Astrocyte of the cerebellum (primary cell): ENCODE results near the gene CCDC112.
"Not testable (repeated sequence)": the region's sequence is repeated elsewhere in the genome, so short reads cannot be mapped to it uniquely, and the experiment has no call there.

Experiments
- DNase-seq: peaks from one replicate; pipeline ENCODE4 v3.0.0-alpha.2; 2011; ENCODE audit warnings: low read depth
- H3K4me3 ChIP-seq: 2 replicates; pipeline ENCODE4 v1.5.1; 2011; ENCODE audit warnings: mild to moderate bottlenecking, low read depth, low read length, moderate library complexity
- in situ Hi-C: cut with HindIII; loops from 2 replicates; pipeline ENCODE4 v1.10.0; 2017; ENCODE audit warnings: low sequenced_read_pairs
- TF ChIP-seq, protein P1 (sequence below): IDR thresholded peaks from 2 replicates; pipeline ENCODE4 v1.5.1; 2012; ENCODE audit warnings: low read length, low read depth, moderate library complexity, mild to moderate bottlenecking; ENCODE audit errors: missing control alignments

The CCDC112 gene

DNA sequence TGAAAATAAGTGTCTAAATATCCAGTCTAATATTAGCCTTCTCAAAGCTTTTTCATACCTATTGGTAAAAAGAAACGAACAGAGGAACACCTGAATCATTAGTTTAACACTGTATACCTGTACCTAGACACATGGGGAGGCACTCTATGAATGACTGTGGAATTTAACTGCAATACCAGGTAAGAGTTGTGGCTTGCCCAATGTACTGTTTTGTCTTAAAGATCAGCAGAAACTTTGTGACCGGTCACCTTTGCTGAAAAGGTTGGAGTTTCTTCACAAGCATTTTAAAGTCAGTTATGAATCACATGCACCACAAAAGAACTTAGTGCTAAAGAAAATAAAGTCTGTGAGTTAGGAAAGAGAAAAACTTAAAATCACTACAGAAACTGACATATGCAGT lies 36.2 kb downstream of the CCDC112 start:
- in situ Hi-C loops = no loop called here
- H3K4me3 ChIP-seq = no peak overlapping the region
- DNase-seq = no peak
- TF ChIP-seq, protein P1, sequence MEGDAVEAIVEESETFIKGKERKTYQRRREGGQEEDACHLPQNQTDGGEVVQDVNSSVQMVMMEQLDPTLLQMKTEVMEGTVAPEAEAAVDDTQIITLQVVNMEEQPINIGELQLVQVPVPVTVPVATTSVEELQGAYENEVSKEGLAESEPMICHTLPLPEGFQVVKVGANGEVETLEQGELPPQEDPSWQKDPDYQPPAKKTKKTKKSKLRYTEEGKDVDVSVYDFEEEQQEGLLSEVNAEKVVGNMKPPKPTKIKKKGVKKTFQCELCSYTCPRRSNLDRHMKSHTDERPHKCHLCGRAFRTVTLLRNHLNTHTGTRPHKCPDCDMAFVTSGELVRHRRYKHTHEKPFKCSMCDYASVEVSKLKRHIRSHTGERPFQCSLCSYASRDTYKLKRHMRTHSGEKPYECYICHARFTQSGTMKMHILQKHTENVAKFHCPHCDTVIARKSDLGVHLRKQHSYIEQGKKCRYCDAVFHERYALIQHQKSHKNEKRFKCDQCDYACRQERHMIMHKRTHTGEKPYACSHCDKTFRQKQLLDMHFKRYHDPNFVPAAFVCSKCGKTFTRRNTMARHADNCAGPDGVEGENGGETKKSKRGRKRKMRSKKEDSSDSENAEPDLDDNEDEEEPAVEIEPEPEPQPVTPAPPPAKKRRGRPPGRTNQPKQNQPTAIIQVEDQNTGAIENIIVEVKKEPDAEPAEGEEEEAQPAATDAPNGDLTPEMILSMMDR = no peak

DNA sequence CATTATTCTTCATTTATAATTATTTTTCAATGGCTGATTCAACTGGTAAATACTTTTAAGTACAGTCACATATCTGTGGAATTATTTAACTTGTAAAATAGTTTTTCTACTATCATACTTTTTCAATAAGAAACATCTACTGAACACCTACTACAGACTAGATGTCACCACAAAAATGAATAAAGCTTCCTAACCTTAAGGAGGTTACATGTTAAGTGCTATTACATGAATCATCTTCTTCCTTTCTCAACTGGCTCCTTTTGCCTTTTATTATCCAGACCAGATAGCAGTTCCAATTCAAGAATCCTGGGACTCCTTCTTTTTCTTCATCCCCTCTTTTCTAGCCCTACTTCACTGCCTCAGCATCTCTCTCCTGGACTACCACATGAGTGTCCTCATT lies 38.5 kb downstream of the CCDC112 start:
- TF ChIP-seq, protein P1 = no peak
- in situ Hi-C loops = no loop called here
- no peak for DNase-seq
- no peak overlapping the region for H3K4me3 ChIP-seq

DNA sequence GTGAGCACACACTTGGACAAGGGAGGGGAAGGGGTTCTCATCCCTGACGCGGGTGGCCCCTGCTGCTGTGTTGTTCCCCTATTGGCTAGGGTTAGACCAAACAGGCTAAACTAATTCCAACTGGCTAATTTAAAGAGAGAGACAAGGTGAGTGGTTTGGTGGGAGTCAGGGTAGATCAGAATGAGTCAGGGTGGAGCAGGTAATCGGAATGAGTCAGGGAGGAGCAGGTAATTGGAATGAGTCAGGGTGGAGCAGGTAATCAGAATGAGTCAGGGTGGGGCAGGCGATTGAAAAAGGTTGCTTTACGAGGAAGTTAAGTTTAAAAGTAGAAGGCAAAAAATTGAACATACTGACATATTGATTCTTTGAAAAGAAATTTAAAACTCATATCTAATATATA lies 47.1 kb downstream of the CCDC112 start:
- H3K4me3 ChIP-seq, DNase-seq, in situ Hi-C loops: not testable (repeated sequence)

DNA sequence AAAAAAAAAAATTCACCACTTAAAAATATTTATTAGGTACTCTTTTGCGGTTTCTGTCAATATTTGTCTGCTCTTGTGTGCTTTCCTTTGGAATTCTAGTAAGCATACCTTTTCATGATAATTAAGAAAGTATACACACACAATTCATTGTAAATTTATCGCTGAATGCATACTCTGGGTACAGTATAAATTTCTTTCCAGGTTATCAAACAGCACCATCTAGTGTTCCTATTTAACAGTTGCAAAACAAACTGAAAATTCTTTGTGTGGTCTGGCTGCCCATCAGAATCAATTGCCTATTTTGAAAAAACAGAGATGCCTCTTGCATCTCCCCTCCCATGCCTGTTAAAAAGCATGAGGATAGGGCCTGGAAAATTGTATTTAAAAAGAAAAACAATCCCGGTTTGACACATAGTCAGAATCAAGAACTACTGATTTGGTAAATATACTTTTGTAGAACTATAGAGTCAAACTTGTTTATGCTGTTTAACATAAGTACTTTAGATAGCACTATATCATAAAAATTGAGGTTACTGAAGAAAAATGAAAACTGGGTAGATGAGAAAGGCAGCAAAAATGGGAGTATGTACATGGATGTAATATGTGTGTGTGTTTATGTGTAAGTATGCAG lies 50.0 kb downstream of the CCDC112 start:
- TF ChIP-seq, protein P1 = peak; percentile 50
- DNase-seq = no peak
- no peak overlapping the region for H3K4me3 ChIP-seq
- in situ Hi-C loops = no loop called here

DNA sequence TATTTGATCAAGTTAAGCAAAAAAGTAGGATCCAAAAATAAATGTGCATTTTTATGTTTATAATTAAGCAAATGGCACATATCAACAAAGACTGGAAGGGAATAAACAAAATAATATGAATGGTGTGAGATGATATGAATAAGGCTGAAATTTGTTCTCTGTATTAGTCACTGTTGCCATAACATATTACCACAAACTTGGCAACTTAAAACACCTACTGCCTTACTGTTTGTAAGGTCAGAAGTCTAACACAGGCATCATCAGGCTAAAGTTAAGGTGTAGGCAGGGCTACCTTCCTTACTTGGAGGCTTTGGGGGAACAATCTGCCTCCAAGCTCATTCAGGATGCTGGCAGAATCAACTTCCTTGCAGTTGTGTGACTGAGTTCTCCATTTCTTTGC lies 53.0 kb downstream of the CCDC112 start:
- H3K4me3 ChIP-seq = no peak overlapping the region
- in situ Hi-C loops = no loop called here
- TF ChIP-seq, protein P1 = no peak
- no peak for DNase-seq

DNA sequence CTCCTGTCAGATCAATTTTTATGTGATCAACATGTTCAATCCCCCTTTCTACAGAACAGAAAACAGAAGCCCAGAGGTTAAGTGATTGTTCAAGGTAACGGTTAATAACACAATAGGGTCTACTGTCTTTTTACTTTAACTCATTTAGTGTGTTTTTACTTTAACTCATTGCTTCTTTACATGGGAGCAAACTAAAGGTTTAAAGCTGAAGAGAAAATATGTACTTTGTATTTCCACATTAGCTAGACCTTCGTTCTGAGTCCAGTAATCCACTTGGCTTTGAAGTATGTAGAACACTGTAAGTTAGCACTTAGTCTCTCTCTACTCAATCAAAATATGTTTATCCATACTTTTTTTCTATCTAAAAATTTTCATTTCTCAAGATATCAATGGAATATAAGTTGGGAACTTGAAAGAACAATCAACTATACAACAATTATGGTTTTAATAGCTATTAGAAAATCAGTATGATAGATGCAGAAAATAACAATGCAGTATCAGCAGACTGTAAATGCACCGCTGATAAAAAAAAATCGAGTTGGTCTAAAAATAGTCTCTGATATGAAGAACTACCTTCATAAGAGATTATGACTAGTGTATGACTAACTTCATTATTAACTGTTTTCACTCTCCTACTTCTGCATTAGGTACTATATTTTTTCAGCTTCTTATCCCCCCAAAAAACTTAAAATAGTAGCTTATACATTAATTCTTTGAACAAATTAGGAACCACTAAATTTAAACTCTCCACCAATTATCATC lies 54.4 kb downstream of the CCDC112 start:
- in situ Hi-C loops = no loop called here
- TF ChIP-seq, protein P1 = no peak
- no peak for DNase-seq
- H3K4me3 ChIP-seq = no peak overlapping the region

DNA sequence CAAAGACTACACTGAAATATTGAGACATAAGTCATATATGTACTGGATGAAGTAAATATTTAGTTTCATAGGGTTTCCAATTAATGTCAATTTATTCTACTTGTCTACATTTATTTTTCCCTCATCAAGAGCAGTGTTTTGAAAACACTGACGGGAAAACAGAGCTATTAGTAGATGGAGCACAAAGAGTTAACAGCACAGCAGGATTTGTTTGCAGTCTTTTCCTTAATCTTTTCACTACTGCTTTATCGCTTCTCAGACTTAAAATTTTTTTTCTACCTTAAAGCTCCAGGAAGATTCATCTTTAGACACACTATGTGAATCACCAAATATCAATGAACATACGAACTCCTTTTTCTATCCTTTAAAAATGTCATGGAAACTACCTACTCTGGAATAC lies 59.4 kb downstream of the CCDC112 start:
- H3K4me3 ChIP-seq = no peak overlapping the region
- no peak for DNase-seq
- in situ Hi-C loops = loop anchor here (10.0 kb wide), 1 partner anchor 142 kb away; no protein-coding TSS in a partner anchor
- TF ChIP-seq, protein P1 = no peak
